ENCODE data around the gene TMEM164.

GRCh38 chrX:110145854-110146253 lies 142.9 kb downstream of the TMEM164 start:
- TF ChIP-seq CTCF (IDR thresholded peaks at IDR 0.05) (peak; percentile 50 to 60 (median 54)), POLR2A (IDR thresholded peaks at IDR 0.05) (no peak)

All from right lobe of liver (tissue), 4 donors.